Stimulated activated CD8-positive, alpha-beta memory T cell treated with anti-CD3 and anti-CD28 coated beads, Interleukin-15, amount 100 ng/mL, for 48 hours (primary cell): ENCODE measurements around the gene MAP6.

Experiments
- DNase-seq, 2 donors: peaks; one replicate each; pipeline ENCODE4 v3.0.0-alpha.2; 2020; ENCODE audit warnings: low read depth in 2 of 2

MAP6 gene

GRCh38 chr11:75553182-75553581, 115.7 kb downstream of the MAP6 start:
- no peak for DNase-seq

GRCh38 chr11:75549370-75549958, 119.4 kb downstream of the MAP6 start:
- DNase-seq = no peak

GRCh38 chr11:75548595-75549272, 120.1 kb downstream of the MAP6 start:
- no peak for DNase-seq

GRCh38 chr11:75547617-75548058, 121.2 kb downstream of the MAP6 start:
- no peak for DNase-seq

- no peak for DNase-seq
These were observed 121.7 kb downstream of the MAP6 start for GRCh38 chr11:75547177-75547576.

GRCh38 chr11:75543806-75544205, 125.0 kb downstream of the MAP6 start:
- no peak for DNase-seq

GRCh38 chr11:75542088-75542438, 126.8 kb downstream of the MAP6 start:
- no peak for DNase-seq

- DNase-seq = no peak
These were observed 127.4 kb downstream of the MAP6 start for GRCh38 chr11:75541193-75542087.

GRCh38 chr11:75539459-75540334, 129.1 kb downstream of the MAP6 start:
- no peak for DNase-seq

- no peak for DNase-seq
These were observed 130.5 kb downstream of the MAP6 start for GRCh38 chr11:75538150-75538942.

- no peak for DNase-seq
These were observed 131.1 kb downstream of the MAP6 start for GRCh38 chr11:75537740-75538139.
